ENCODE data around the gene RPL27A. TPM values are rescaled to one million over a fixed set of nuclear protein-coding genes. Genes with fewer than 3 reads are reported as not detected.
A peak's percentile ranks its signal among the peaks of the same experiment; 100 is the strongest.

RPL27A gene
- total RNA-seq (1,000 to 10,000 TPM; 1,682 to 1,804 TPM), total RNA-seq (1,016 to 1,080 reads per million in 2 donors)

DNA sequence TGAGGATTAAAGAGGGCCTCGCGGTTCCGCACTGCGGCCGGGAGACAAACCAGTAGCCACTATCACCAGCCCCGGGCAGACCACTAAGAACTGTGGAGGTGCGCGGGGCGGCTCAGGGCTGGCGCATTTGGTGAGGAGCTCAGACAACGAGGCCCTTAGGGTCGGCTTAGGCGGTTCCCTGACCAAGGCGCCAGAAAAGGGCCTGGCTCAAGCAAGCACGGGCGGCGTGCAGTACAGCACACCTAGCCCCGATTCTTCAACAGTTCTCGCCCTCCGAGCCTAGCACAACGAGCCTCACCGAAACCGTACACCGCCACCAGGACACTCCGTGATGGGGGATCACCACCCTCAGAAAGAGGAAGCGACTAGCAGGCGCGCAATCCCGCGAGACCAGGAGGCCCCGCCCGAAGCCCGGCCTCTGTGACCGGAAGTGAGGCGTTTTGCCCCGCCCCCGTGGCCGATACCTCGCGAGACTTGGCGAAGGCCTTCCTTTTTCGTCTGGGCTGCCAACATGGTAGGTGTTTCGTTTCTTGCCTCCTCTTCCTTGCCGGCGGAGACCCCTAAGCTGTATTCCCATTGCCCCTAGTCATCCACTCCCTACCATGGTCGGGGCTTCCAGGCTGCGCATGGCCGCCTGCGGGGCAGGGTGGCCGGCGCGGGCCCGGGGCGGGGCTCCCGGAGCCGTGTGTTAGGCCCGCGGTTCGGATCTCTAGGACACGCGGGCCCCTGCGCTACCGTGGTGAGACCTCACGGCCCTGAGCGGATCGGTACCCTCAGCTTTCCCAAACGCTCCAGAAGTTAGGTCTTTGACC lies at the start of gene RPL27A, which contains the start of gene TRIM66:
RPL27A (plus strand) TSS at position 490 of the 812 bp plus-strand sequence; CDS start at position 512, 22 bp downstream.
TRIM66 (minus strand) TSS at position 363 of the 812 bp plus-strand sequence. CDS start 10,391 bp downstream, outside the sequence.
- Mint-ChIP-seq H3K4me1 (peaks cover 30% of the 10 kb centered on the region), H3K4me3 (peak within 1 kb of the TSS; percentile 94), H3K36me3 (ENCODE audit: low read depth) (peaks cover 11% of the 10 kb centered on the region), H3K27me3 (no peaks in the 10 kb centered on the region), H3K27ac (peak within 1 kb of the TSS; percentile 95)
- DNase-seq (peak; percentile 97 to 99 (median 97)), ATAC-seq (peak; percentile 96)
- no peaks in the 10 kb centered on the region for H3K9me3 ChIP-seq (ENCODE audit: control insufficient read depth, low read length, poor library complexity, severe bottlenecking)

- Mint-ChIP-seq H3K4me1 (peaks cover 10% of the 10 kb centered on the region), H3K4me3 (no peak overlapping the region), H3K36me3 (ENCODE audit: low read depth) (peaks cover 20% of the 10 kb centered on the region), H3K27ac (no peak overlapping the region), H3K27me3 (no peaks in the 10 kb centered on the region)
- ATAC-seq = no peak
- H3K9me3 ChIP-seq (ENCODE audit: control insufficient read depth, low read length, poor library complexity, severe bottlenecking) = no peaks in the 10 kb centered on the region
- DNase-seq = no peak
These were observed 48.1 kb upstream of the RPL27A start for GRCh38 chr11:8634498-8634897.

DNA sequence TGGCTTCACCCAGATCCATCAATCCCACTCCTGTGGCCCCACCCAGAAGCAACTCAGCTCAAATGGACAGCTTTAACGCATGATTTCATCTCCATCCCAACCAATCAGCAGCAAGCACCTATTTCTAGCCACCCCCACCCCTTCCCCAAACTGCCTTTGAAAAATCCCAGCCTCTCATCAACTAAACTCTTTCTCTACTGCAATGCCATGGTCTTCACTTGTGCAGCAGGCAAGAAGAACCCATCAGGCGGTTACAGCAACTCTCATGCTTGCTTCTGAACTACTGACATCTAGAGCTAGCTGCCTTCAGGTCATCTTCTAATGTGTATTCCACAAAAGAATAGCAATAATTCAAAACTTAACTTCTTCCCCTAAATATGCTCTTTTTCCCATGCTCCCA lies 46.5 kb upstream of the RPL27A start:
- Mint-ChIP-seq H3K36me3 (ENCODE audit: low read depth) (peaks cover 17% of the 10 kb centered on the region), H3K27me3 (no peaks in the 10 kb centered on the region), H3K27ac (no peak overlapping the region), H3K4me1 (peaks cover 6% of the 10 kb centered on the region), H3K4me3 (no peak overlapping the region)
- ATAC-seq (no peak), DNase-seq (no peak)
- H3K9me3 ChIP-seq (ENCODE audit: control insufficient read depth, low read length, poor library complexity, severe bottlenecking) = no peaks in the 10 kb centered on the region

DNA sequence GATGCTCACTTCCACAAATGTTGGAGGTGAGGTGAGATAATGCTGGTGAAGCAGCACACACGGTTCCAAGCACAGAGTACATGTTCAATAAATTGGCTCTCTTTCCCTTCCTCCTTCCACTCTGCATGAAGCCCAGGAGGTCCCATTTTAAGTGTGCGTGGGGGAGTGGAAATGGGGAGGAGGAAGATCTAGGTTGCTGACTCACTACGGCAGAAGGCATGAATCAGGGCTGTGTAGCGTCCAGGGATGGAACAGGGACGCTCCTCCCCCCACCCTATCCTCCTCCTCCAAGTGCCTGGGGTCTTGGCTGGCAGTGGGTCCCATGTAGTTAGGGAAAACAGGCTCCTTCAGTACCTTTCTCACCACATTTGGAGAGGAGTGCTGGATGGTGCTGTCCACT lies 44.3 kb upstream of the RPL27A start:
- H3K4me1 Mint-ChIP-seq = no peaks in the 10 kb centered on the region
- ATAC-seq (no peak), DNase-seq (no peak)
- H3K4me3 Mint-ChIP-seq = no peak overlapping the region
- no peaks in the 10 kb centered on the region for H3K9me3 ChIP-seq (ENCODE audit: control insufficient read depth, low read length, poor library complexity, severe bottlenecking)
- no peaks in the 10 kb centered on the region for H3K27me3 Mint-ChIP-seq
- H3K27ac Mint-ChIP-seq = no peak overlapping the region
- peaks cover 14% of the 10 kb centered on the region for H3K36me3 Mint-ChIP-seq (ENCODE audit: low read depth)

DNA sequence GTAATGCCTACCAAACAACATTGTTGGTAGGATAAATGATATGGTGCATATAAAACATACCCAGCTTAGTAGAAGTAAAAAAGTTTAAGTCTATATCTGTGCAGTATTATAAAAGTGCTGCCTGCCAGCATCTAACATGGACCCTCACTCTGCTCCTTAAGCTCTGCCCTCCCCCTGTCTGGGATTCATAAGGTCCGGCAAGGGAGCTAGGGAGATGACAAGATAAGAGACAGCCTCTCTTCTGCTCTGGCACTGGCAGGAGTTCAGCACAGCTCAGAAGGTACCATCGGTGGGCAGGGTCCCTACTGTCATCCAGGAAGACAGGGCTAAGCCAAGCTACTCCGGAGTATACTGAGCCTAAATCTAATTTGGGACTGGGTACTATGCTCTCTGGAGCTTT lies 42.9 kb upstream of the RPL27A start:
- no peak overlapping the region for H3K4me3 Mint-ChIP-seq
- DNase-seq = no peak
- H3K27ac Mint-ChIP-seq = no peak overlapping the region

DNA sequence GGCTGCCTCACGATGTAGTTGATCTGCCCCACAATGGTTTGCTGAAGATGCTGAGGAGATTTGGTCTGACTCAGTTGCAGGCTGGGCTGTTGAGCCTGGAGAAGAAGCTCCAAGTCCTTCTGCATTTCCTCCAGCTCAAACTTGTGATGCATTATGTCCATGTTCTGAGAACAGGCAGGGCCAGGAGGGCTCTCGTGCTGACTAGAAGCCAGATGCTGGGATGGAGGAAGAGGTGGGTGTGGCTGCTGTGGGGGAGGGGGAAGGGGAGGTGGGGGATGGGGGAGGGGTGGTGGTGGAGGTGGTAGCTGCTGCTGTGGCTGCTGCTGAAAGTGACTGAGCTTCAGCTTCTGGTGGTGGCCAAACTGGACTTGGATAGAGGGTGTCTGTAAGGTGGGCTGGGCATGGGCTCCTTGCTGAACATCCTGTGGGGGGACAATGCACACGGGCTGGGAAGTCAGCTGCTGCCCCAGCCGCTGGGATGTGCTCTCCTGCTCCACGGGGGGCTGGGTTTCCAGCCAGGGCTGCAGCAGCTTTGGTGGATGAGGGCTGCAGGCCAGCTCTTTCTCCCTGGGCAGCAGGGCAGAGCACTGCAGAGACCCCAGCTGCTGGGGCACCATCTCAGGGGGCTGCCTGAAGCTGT lies 42.2 kb upstream of the RPL27A start:
- no peak for DNase-seq
- H3K9me3 ChIP-seq (ENCODE audit: control insufficient read depth, low read length, poor library complexity, severe bottlenecking) = no peaks in the 10 kb centered on the region
- ATAC-seq = no peak
- H3K4me3 Mint-ChIP-seq = no peak overlapping the region
- peaks cover 14% of the 10 kb centered on the region for H3K36me3 Mint-ChIP-seq (ENCODE audit: low read depth)
- H3K27ac Mint-ChIP-seq = no peak overlapping the region
- no peaks in the 10 kb centered on the region for H3K27me3 Mint-ChIP-seq
- H3K4me1 Mint-ChIP-seq = no peaks in the 10 kb centered on the region

More for the DNA sequence above, 42.9 kb upstream of the RPL27A start:
- H3K27me3 Mint-ChIP-seq = no peaks in the 10 kb centered on the region
- no peaks in the 10 kb centered on the region for H3K4me1 Mint-ChIP-seq
- no peak for ATAC-seq
- H3K36me3 Mint-ChIP-seq (ENCODE audit: low read depth) = peaks cover 14% of the 10 kb centered on the region
- no peaks in the 10 kb centered on the region for H3K9me3 ChIP-seq (ENCODE audit: control insufficient read depth, low read length, poor library complexity, severe bottlenecking)

- Mint-ChIP-seq H3K36me3 (ENCODE audit: low read depth) (peaks cover 14% of the 10 kb centered on the region), H3K4me1 (no peaks in the 10 kb centered on the region), H3K4me3 (no peak overlapping the region), H3K27me3 (no peaks in the 10 kb centered on the region), H3K27ac (no peak overlapping the region)
- DNase-seq (no peak), ATAC-seq (no peak)
- no peaks in the 10 kb centered on the region for H3K9me3 ChIP-seq (ENCODE audit: control insufficient read depth, low read length, poor library complexity, severe bottlenecking)
These were observed 41.3 kb upstream of the RPL27A start for GRCh38 chr11:8641332-8641731.

DNA sequence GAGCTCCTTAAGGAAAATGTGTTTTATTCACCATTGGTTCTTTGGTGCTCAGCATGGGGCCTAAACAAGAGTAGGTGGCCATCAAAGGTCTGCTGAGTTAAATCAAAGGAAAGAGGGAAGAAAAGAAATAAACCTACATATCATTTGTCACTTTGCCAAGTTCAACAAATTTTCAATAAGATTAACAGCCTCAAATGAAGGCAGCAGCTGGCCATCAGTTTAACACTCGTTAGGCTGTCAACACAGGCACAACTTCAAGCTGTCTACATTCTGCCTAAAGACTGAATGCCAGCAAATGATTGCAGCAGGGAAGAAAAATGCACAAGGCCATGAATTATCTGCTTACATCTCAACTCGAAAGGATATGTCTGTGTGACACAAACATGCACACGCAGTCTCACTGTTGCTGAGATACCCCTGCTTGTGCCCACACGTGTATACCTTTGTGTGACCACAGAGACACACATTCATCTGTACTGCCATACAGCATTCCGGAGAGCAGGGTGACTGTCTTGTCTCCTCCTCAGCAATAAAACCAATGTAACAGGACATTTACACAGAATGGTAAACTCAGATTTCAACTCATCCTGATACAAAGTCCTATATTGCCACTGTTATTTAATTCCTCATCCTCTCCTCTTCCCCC lies 40.3 kb upstream of the RPL27A start:
- no peaks in the 10 kb centered on the region for H3K9me3 ChIP-seq (ENCODE audit: control insufficient read depth, low read length, poor library complexity, severe bottlenecking)
- ATAC-seq = no peak
- no peak for DNase-seq
- Mint-ChIP-seq H3K36me3 (ENCODE audit: low read depth) (peaks cover 9% of the 10 kb centered on the region), H3K4me1 (no peaks in the 10 kb centered on the region), H3K27me3 (no peaks in the 10 kb centered on the region), H3K4me3 (no peak overlapping the region), H3K27ac (no peak overlapping the region)

DNA sequence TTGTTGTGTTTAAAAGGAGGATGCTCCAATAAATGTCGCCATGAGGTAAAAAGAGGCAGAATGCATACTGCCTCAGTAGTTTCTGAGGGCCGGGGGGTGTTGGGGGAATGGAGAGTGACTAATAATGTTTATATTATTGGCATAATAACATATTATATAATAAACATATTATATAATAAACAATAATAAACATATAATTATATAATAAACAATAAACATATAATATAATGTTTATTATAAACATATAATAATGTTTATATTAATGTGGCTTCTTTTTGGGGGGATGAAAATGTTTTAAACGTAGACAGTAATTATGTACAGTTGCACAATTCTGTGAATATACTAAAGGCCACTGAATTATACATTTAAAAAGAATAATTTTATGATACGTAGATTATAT lies 35.7 kb upstream of the RPL27A start:
- no peak for DNase-seq
- H3K36me3 Mint-ChIP-seq (ENCODE audit: low read depth) = peaks cover 2% of the 10 kb centered on the region

GRCh38 chr11:8649361-8649760 lies 33.2 kb upstream of the RPL27A start:
- ATAC-seq = no peak
- DNase-seq = no peak
- H3K27me3 Mint-ChIP-seq = no peaks in the 10 kb centered on the region
- H3K4me3 Mint-ChIP-seq = no peak overlapping the region
- no peak overlapping the region for H3K27ac Mint-ChIP-seq
- H3K36me3 Mint-ChIP-seq (ENCODE audit: low read depth) = peaks cover 8% of the 10 kb centered on the region
- no peaks in the 10 kb centered on the region for H3K9me3 ChIP-seq (ENCODE audit: control insufficient read depth, low read length, poor library complexity, severe bottlenecking)
- H3K4me1 Mint-ChIP-seq = peaks cover 8% of the 10 kb centered on the region

More for the DNA sequence above, 35.7 kb upstream of the RPL27A start:
- H3K4me1 Mint-ChIP-seq = peaks cover 4% of the 10 kb centered on the region
- H3K4me3 Mint-ChIP-seq = no peak overlapping the region
- no peaks in the 10 kb centered on the region for H3K27me3 Mint-ChIP-seq
- no peak for ATAC-seq
- H3K9me3 ChIP-seq (ENCODE audit: control insufficient read depth, low read length, poor library complexity, severe bottlenecking) = no peaks in the 10 kb centered on the region
- H3K27ac Mint-ChIP-seq = no peak overlapping the region

GRCh38 chr11:8650401-8650990 lies 32.1 kb upstream of the RPL27A start:
- no peaks in the 10 kb centered on the region for H3K9me3 ChIP-seq (ENCODE audit: control insufficient read depth, low read length, poor library complexity, severe bottlenecking)
- H3K27ac Mint-ChIP-seq = no peak overlapping the region
- H3K27me3 Mint-ChIP-seq = no peaks in the 10 kb centered on the region
- peaks cover 8% of the 10 kb centered on the region for H3K36me3 Mint-ChIP-seq (ENCODE audit: low read depth)
- DNase-seq (no peak), ATAC-seq (no peak)
- H3K4me3 Mint-ChIP-seq = no peak overlapping the region
- H3K4me1 Mint-ChIP-seq = peaks cover 8% of the 10 kb centered on the region

GRCh38 chr11:8652140-8652539 lies 30.5 kb upstream of the RPL27A start:
- H3K36me3 Mint-ChIP-seq (ENCODE audit: low read depth) = peaks cover 8% of the 10 kb centered on the region
- H3K27ac Mint-ChIP-seq = no peak overlapping the region
- H3K27me3 Mint-ChIP-seq = no peaks in the 10 kb centered on the region

DNA sequence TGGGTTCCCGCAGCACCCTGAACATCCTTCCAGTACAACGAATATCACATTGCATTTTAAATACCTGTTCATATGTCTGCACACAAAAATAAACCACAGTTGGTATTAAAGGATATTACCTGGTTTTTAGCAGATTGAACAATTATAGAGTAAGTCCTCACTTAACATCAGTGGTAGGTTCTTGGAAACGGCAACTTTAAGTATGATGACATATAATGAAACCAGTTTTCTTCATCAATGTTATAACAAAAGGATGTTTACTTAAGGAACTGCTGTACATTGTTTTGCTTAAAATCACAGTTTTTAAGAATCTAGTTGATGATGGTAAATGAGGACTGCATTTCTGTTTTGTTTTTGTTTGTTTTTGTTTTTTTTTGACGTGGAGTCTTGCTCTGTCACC lies 28.1 kb upstream of the RPL27A start:
- Mint-ChIP-seq H3K4me1 (peaks cover 11% of the 10 kb centered on the region), H3K36me3 (ENCODE audit: low read depth) (peaks cover 9% of the 10 kb centered on the region), H3K4me3 (no peak overlapping the region), H3K27me3 (no peaks in the 10 kb centered on the region), H3K27ac (no peak overlapping the region)
- DNase-seq = no peak
- ATAC-seq = no peak
- no peaks in the 10 kb centered on the region for H3K9me3 ChIP-seq (ENCODE audit: control insufficient read depth, low read length, poor library complexity, severe bottlenecking)

More at GRCh38 chr11:8652140-8652539, 30.5 kb upstream of the RPL27A start:
- Mint-ChIP-seq H3K4me1 (peaks cover 8% of the 10 kb centered on the region), H3K4me3 (no peak overlapping the region)
- DNase-seq (no peak), ATAC-seq (no peak)
- no peaks in the 10 kb centered on the region for H3K9me3 ChIP-seq (ENCODE audit: control insufficient read depth, low read length, poor library complexity, severe bottlenecking)
